ENCODE measurements around the gene ZMYM4. TPM values are rescaled to one million over a fixed set of nuclear protein-coding genes. Genes with fewer than 3 reads are reported as not detected.
A peak's percentile ranks its signal among the peaks of the same experiment; 100 is the strongest.

ZMYM4 gene
- total and polyA plus RNA-seq, 8 donors: 8.8 to 104 (median 23.7) TPM

- Histone ChIP-seq H3K36me3 (no peaks in the 10 kb centered on the region), H3K27ac (peak overlapping the region in 2 of 5 donors; percentile 47 to 48), H3K4me1 (peaks cover 0 to 12% (median 4%) of the 10 kb centered on the region in 4 donors), H3K4me3 (peak overlapping the region in 1 of 4 donors; percentile 17), H3K9me3 (no peaks in the 10 kb centered on the region), H3K27me3 (no peaks in the 10 kb centered on the region)
- DNase-seq: no peak
- intact Hi-C loops (cut with DNase I; ENCODE audit: low total_unique reads): no loop called here
- TF ChIP-seq CTCF (IDR thresholded peaks at IDR 0.05) (no peak), EP300 (IDR thresholded peaks at IDR 0.05) (no peak), POLR2A (IDR thresholded peaks at IDR 0.05) (no peak), POLR2AphosphoS5 (IDR thresholded peaks at IDR 0.05) (no peak)
- 86 to 94% (median 89%) methylated on average over 13 of the region's 13 CpGs for WGBS, 5 donors
These were observed 77.0 kb downstream of the ZMYM4 start for GRCh38 chr1:35345439-35345981.

- TF ChIP-seq CTCF (IDR thresholded peaks at IDR 0.05) (no peak), POLR2AphosphoS5 (IDR thresholded peaks at IDR 0.05) (no peak), POLR2A (IDR thresholded peaks at IDR 0.05) (no peak), EP300 (IDR thresholded peaks at IDR 0.05) (no peak)
- Histone ChIP-seq H3K27ac (peak overlapping the region in 1 of 5 donors; percentile 56), H3K9me3 (no peaks in the 10 kb centered on the region), H3K27me3 (no peaks in the 10 kb centered on the region), H3K36me3 (no peaks in the 10 kb centered on the region), H3K4me1 (peaks cover 0 to 26% (median 13%) of the 10 kb centered on the region in 4 donors), H3K4me3 (no peak overlapping the region)
- peak in 1 of 2 donors; percentile 59 for DNase-seq
- intact Hi-C loops (cut with DNase I; ENCODE audit: low total_unique reads): no loop called here
- 32 to 67% (median 48%) methylated on average over 6 of the region's 6 CpGs for WGBS, 5 donors
These were observed 82.4 kb downstream of the ZMYM4 start for GRCh38 chr1:35350872-35351271.

- Histone ChIP-seq H3K27me3 (no peaks in the 10 kb centered on the region), H3K27ac (no peak overlapping the region)
These were observed 91.5 kb downstream of the ZMYM4 start for GRCh38 chr1:35359995-35360394.

GRCh38 chr1:35361638-35362037, 93.1 kb downstream of the ZMYM4 start:
- TF ChIP-seq EP300 (IDR thresholded peaks at IDR 0.05) (no peak), POLR2A (IDR thresholded peaks at IDR 0.05) (no peak), CTCF (IDR thresholded peaks at IDR 0.05) (no peak), POLR2AphosphoS5 (IDR thresholded peaks at IDR 0.05) (no peak)
- DNase-seq: no peak
- intact Hi-C loops (cut with DNase I; ENCODE audit: low total_unique reads): no loop called here
- Histone ChIP-seq H3K4me3 (no peak overlapping the region), H3K9me3 (no peaks in the 10 kb centered on the region), H3K27ac (no peak overlapping the region), H3K27me3 (no peaks in the 10 kb centered on the region), H3K36me3 (peaks cover 0 to 42% (median 24%) of the 10 kb centered on the region in 4 donors), H3K4me1 (peaks cover 0 to 21% (median 9%) of the 10 kb centered on the region in 4 donors)
- WGBS, 5 donors: 64 to 89% (median 84%) methylated on average over 3 of the region's 3 CpGs

More at GRCh38 chr1:35359995-35360394, 91.5 kb downstream of the ZMYM4 start:
- no peak overlapping the region for H3K4me3 ChIP-seq
- H3K9me3 ChIP-seq: no peaks in the 10 kb centered on the region
- peaks cover 4 to 20% (median 9%) of the 10 kb centered on the region in 4 donors for H3K4me1 ChIP-seq
- intact Hi-C loops (cut with DNase I; ENCODE audit: low total_unique reads): no loop called here
- DNase-seq: no peak
- TF ChIP-seq POLR2AphosphoS5 (IDR thresholded peaks at IDR 0.05): no peak
- TF ChIP-seq EP300 (IDR thresholded peaks at IDR 0.05): no peak
- TF ChIP-seq POLR2A (IDR thresholded peaks at IDR 0.05): no peak
- TF ChIP-seq CTCF (IDR thresholded peaks at IDR 0.05): no peak
- H3K36me3 ChIP-seq: peaks cover 0 to 42% (median 24%) of the 10 kb centered on the region in 4 donors

Data from stomach (tissue), 9 donors.